TTC549 (cell line): ENCODE measurements around the gene VTI1A.

Experiments used
- FAIRE-seq: peaks from 2 replicates; lab custom pipeline; 2012; peaks lifted over from hg19 to GRCh38; lab: Jason Lieb, UNC

Gene VTI1A

DNA sequence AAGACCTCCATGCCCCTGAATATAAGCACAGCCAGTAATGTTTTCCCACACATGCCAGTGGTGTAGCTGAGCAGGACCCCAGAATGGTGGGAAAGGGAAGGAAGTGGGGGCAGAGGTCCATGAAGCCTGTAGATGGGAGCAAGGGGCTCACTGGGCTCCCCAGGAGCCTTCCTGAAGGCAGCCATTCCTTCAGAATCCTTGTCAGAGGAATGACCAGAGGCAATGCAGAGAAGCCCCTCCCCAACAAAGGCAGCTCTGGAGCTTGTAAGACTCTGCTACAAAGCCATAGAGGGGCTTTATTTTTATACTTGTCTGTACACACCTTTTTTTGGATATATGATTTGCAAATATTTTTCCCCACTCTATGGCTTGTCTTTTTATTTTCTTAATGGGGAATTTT is 338.1 kb downstream of the VTI1A start:
- no peak for FAIRE-seq

DNA sequence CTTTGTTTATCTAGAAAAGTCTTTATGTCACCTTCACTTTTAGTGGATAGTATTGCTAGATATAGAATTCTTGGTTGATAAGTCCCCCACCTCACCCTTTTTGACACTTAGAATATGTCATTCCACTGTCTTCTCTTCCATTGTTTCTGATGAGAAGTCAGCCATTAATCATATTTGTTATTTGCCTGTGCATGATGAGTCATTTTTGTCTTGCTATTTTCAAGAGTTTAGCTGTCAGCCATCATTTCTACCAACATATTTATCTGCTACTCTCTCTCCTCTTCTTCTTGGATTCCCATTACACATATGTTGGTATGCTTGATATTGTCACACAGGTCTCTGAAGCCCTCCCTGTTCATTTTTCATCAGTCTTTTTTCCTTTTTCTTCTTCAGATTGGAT is 342.2 kb downstream of the VTI1A start:
- no peak for FAIRE-seq

DNA sequence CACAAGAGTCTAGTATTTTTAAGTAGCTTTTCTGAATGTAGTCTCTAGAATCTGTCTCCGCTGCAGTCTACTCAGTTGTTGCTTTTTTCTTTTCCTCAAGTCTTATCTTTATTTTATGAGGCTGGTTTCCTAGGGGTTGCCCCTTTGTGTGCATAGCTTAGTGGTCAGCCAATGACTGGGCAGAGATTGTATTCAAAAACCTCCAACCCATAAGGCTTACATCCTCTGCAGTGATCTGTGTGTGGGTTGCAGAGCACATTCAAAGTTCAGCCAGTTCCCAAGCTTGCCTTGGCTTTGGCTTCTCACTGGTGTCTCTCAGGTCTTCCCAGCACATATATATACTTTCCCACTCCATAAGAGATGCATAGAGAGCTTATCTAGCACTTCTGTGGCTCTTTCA is 343.0 kb downstream of the VTI1A start:
- no peak for FAIRE-seq

DNA sequence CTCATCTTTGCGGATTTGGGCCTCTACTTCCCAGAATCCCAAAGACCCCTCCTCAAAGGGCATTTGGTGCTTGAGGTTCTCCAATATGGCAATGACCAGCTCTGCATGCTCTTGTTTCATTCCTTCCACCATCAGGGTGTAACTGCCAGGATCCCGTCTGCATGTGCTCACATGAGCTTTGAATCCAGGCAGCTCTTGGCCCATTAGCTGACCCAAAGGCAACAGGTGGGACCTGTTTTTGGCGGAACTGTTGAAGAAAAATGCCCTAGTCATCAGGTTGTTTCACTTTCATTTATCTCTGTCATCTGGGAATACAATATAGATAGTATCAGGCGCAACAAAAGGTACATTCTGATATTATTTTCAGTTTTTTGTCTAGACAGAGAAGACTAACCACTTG is 343.9 kb downstream of the VTI1A start:
- FAIRE-seq: no peak

DNA sequence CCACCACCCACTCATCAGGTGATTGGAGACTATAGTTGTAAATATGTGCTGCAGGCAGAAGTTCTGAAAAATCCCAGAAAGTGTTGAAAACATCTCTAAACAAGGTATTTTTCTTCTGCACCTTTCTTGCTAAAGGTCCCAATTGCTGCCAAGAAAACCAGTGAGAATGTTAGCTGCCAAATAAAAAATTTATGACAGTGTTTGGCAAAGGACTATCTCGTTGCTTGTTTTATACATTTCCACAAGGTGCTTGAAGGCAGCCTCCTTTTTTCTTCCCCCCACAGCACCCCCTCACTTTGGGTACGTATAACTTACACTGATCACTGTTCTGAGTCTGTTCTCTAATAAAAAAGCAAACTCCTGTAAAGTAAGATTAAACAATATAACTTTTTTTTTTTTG is 344.4 kb downstream of the VTI1A start:
- no peak for FAIRE-seq

DNA sequence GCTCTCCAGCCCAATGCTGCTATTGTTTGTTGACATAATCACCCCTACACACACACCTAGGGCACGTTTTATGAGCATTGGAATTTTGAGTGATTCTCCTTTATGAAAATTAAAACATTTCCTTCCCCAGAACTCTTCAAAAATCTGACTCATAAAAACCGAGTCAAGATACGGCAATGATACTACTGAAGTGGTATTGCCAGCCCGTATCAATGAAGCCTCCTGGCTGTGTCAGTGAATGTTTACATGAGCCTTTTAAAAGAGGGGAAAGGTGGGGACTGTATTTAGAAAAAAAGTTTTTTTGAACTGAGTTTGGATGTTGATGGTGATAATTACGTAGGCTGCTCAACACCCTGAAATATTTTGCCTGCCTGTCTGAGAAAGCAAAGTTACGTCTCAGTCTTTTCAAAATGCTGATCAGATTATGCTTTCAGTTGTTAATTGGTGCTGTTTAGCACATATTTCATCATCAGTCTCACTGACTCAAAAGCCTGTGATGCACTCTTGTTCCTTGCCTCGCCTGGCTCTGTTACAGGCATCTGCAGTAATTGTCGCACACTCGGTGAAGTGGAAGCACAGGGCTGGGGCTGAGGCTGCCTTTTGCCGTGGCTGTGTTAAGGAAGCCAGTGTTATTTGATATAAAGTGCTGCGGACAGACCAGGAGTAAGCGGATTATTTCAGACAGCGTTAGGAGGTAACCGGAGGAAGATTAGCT is 345.6 kb downstream of the VTI1A start:
- no peak for FAIRE-seq

DNA sequence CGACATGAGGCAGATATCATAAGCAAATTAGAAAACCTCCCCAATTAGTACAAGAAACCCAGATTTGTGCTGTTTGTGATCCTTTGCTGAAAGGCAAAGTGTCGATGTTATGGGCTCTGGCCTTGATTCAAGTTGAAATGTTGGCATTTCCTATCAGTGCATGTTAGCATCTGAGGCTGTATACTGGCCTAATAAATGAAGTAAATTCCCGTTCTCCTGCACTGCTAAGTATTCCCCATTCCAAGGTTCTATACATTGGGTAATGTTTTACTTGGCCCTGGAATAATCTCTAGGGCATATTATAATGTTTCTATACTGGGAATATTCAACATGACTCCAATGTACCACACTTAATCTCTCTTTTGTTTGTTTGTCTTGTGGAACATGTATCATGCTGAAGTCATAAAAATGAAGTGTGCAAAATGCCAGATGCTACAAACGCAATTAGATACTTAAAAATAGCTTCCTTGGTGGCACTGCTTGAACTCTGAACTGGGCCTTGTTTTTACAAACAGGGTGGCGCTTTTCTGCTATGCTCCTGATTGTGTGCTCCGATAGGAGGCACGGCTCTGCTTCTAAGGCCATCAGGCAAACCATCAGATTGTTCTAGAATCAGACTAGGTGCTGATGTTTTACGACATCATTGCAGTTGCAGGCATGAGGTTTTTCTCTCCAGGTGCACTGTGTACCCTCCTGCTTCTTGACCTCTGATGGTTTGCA is 346.3 kb downstream of the VTI1A start:
- FAIRE-seq: no peak

DNA sequence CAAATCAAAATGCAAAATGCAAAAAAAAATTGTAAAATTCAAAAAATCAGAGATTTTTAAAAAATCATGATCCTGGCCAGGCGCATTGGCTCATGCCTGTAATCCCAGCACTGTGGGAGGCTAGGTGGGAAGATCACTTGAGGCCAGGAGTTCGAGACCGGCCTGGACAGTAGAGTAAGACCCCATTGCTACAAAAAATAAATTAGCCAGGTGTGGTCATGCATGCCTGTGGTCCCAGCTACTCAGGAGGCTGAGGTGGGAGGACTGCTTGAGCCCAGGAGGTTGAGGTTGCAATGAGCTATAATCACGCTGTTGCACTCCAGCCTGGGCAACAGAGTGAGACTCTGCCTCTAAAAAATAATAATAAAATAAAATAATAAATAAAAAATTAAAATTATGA is 347.2 kb downstream of the VTI1A start:
- no peak for FAIRE-seq

DNA sequence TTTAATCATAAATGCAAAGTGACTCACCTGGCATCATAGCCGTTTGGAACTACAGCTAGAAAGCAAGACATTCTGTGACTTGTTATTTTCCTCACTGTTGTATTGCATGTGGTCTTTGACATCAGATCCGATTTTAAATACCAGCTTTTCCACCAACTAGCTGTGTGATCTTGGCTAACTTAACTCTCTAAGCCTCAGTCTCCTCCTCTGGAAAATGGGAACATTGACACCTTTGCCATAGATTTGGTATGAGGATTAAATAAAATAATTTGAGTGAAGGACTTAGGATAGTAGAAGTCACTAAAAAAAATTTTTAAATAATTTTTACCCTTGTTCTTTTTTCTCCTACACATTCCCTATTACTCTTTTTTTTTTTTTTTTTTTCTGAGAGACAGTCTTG is 348.1 kb downstream of the VTI1A start:
- FAIRE-seq: no peak

DNA sequence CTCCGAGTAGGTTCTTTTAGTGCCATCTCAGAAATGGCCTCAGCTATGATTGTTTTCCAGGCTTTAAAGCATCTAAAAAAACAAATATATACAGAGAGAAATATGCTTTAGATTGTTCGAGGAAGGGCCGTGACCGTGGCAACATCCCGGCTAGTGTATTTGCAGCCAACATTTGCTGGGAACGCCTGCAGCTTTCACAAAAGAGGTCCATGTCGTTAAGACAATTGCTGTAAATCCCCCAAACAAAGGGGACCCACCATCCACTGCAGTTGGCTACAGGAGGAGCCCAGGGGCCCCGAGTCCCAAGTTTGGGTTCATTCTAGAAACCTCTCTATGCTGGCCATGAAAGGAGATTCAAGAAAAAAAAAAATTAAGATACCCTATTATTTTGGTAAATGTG is 350.2 kb downstream of the VTI1A start:
- no peak for FAIRE-seq

DNA sequence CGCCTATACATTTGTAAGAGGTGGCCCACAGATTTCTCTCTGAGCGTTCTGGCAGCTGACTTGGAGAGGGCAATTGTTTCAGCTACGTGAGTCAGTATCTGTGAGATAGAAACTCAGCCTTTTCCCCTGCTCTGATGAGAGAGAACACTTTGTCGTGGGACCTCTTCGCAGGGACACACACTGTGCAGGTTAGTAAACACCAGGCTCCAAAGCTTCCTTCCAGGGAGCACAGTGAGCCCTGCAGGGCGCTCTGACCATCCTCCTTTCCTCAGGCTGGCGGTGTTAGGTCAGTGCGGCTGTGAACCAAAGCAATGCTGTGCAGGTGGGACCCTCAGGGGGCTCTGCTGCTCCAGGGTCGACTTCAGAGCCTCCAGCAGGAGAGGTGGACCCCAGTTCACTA is 350.8 kb downstream of the VTI1A start:
- FAIRE-seq: no peak

DNA sequence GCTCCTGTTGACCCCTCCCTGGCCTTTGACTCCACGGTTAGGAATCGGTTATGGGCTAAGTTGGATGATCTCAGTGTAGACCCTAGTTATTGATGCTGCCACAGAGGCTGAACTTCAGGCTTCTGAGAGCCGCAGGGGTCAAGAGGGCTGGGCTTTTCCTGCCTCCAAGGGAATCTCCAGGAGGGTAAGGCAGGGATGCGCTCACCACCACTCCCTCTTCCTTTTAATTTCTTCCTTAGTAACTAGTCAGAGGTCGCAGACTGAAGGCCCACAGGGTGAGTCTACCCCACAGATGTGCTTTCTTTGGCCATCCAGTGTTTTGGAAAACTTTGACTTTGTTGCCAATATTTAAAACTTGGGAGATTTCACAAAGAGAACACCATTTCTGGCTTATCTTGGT is 352.0 kb downstream of the VTI1A start:
- FAIRE-seq: no peak

DNA sequence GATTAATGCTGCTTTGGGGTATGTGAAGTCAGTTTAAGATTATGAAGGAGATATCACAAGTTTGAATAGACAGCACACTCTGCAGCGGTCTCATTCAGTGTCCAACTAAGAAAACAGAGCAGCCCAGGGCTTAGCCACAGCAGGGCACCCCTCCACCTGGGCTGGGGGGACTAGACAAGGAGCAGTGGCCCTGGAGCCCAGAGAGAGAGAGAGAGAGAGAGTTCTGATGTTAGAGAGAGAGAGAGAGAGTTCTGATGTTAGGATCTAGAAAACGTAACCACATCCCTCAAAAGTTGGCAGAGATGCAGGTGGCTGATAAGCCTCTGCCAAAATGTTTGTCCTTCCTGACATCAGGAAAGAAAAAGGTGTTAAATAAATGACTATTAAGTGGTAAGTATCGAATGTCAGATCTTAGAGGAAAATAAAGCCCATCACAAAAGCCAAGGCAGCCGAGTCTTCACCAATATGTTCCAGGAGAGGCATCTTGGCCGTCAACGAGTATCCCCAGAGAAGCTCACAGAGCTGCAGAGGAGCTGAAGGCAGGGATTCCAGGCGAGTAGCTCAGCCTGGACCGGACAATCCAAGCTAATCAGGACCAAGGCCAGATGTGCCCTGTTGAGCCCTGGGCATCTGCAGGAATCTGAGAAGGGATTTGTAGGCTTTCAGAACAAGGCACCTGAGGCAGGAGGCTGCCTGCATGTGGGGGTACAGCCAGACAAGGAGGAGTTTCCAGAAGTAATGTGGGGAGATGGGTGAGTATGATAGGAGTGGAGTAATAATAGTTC is 352.9 kb downstream of the VTI1A start:
- FAIRE-seq: no peak

DNA sequence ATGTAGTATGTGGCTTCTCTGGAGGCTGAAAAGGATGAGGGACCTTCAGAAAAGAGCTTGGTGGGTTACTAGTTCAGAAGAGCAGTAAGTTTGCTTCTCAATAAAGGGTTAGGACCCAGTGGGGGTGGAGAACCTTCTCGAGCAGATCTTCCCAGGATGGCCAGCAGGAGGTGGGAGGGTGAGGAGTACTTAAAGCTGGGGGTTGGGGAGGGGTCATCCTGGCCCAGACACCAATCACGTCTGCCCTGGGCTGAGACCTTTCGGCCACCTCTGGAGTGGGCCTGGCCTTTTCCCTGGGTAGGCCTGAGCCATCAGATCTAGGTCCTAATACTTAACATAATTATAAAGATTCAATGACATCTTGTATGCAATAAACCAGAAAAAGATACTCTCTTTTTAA is 354.0 kb downstream of the VTI1A start:
- no peak for FAIRE-seq

DNA sequence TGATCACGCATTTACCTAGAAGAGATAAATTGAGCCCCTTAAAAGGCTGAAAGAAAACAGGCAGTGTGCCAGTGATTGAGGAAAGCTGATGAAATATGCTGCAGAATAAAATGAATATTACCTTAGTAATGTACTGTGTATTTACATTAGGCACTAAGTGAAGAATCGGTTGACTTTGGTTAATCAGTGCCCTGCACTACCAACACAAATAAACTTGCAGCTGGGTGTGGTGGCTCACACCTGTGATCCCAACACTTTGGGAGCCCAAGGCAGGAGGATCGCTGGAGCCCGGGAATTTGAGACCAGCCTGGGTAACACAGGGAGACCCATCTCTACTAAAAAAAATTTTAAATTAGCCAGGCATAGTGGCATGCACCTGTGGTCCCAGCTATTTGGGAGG is 354.7 kb downstream of the VTI1A start:
- FAIRE-seq: no peak

DNA sequence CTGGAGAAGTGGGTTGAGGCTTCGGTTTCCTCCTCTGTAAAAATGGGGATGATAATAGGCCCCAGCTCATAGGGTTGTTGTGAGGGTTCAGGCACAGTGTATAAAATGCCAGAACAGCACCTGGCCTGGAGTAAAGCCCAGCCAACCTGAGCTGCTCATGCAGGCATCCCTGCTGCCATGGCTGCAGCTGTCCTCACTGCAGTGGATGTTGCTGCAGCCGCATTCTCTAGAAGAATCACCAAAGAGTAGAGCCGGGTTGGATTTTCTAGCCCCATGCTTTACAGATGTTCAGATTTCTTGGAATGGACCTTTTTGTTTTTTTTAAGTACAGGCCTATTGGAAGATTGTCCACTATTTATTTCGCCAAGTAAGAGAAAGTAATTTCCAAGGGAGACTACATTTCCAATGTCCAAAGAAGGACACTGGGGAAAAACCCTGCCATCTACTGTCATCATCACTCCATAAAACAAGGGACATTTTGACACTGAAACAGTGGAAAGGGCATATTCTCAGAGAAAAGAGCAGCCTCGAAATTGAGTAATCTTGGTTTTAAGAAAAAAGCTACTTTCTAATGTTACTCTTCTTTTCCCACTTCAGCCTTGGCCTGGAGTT is 355.5 kb downstream of the VTI1A start:
- FAIRE-seq: no peak

DNA sequence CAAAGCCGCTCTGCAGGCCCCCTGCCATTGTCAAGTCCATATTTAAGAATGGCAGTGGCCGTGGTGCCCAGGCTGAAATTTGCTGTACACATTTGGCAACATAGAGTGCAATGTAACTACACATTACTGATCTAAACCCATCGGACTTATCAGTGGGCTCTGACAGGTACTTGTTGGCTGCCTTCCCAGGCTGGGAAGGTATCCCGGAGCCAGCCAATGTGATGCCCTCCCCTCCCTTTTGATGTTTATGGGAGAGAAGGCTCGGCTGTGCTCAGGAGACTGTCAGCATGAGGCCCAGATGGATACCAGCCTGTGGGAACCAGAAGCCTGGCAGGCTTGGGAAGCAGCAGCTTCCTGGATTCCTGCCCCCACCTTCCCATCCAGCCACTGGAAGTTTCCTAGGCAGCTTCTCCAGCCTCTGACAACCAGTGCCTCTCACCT is 357.0 kb downstream of the VTI1A start:
- no peak for FAIRE-seq

DNA sequence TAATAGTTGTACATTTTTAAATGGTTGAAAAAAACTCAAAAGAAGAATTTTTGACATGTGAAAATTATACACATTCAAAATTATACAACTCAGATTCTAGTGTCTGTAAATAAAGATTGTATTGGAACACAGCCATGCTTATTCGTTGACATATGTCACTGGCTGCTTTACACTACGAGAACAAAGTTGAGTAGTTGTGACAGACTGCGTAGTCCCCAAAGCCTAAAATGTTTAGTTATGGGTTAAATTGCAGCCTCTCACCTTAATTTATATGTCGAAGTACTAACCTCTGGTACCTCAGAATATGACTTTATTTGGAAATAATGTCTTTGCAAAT is 358.2 kb downstream of the VTI1A start:
- FAIRE-seq: no peak

DNA sequence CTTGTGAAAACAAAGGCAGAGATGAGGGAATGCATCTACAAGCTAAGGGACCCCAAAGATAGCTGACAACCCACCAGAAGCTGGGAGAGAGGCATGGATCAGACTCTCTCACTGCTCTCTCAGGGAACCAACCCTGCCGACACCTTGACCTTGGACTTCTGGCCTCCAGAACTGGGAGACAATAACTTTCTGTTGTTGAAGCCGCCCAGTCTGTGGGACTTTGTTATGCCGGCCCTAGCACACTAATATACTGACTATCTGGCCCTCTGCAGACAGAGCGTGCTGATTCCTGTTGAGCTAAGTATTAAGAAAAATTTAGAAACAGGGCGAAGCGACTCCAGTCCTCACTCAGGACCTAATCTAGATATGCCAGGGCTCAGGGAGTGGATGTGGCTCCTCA is 358.7 kb downstream of the VTI1A start:
- no peak for FAIRE-seq

DNA sequence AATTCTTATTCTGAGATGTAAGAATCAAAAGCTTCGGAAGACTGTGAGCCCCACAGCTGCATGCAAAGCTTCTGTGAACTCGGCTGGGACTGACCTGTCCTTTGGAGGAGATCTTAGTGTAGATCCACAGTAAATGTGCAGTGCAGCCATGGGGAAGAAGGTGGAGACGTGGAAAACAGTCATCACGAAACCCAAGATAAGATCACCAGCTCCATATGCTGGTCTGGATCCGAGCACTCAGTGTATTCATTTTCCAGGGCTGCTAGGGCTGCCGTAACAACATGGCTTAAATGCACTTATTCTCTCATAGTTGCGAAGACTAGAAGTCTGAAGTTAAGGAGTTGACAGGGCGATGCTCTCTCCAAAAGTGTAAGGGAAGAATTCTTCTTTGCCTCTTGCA is 360.0 kb downstream of the VTI1A start:
- FAIRE-seq: no peak

DNA sequence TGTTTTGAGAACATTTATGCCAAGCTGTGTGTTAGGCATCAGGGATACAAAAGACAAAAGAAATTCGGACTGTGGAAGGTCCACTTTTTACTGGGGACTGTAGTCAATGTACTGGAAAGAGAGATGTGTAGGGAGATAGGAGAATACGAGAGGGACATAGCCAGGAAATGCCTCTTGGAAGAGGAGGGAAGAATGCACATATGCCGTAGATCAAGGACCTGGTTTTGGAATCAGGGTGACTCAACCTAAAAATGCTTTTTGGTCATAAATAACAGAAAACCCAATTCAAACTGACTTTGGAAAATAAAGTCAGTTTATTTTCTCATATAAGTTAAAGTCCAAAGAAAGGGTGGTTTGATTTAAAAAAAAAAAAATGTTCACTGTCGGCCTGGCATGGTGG is 362.7 kb downstream of the VTI1A start:
- no peak for FAIRE-seq

DNA sequence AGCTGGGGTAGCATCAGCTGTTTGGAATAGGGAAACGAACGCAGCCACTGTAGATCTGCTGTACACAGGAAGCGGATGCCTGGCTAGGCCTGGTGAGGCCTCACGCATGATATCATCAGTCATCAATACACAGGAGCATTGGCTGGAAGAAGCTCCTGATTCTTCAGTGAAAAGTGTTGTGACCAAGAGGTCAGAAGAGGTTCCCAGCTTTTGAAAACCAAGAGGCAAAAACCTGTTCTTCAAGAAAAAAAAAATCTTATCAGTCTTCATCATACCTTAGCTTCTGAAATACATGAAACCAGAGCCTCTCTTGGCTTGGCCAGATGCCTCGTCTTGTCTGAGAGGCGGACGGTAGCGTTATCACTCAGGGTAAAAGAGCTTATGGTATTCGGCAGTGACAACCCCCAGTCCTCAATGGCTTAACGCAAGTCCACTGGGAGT is 363.7 kb downstream of the VTI1A start:
- FAIRE-seq: no peak
